Activated T-helper 9 cell treated with anti-CD3 and anti-CD28 coated beads, Interleukin-2, amount 50 U/mL, for 16 hours (primary cell): ENCODE measurements around the gene APBA2.
A peak's percentile ranks its signal among the peaks of the same experiment; 100 is the strongest.
"Not testable (repeated sequence)": the region's sequence is repeated elsewhere in the genome, so short reads cannot be mapped to it uniquely, and the experiment has no call there.

Experiments used
- DNase-seq: peaks from one replicate; pipeline ENCODE4 v3.0.0-alpha.2; 2020; ENCODE audit warnings: low read depth

APBA2 gene

GRCh38 chr15:28885630-28886430 is at the start of gene APBA2:
APBA2 (plus strand) TSS chr15:28885974; CDS start chr15:29053885, 167,911 bp downstream.
- peak; percentile 25 for DNase-seq

DNA sequence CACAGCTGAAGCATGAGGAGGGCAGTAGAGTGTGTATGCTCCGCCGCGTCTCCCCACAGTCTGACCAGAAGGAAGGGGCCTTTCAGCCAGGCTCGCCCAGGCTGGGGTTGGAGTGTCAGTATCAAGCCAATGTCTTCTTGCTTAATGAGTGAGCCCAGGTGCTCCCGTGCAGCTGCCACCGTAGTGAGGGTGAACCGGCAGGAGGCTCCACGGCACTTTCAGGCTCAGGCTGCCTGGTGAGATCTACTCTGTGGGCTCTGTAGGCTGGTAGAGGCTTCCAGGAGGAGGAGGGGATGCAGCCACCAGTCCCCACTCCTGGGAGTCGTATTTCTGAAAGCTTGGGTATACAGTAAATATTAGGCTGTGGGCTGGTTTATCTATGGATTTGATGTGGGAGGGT is 45.5 kb upstream of the APBA2 start:
- not testable (repeated sequence) for DNase-seq

GRCh38 chr15:28842210-28842609 is 43.6 kb upstream of the APBA2 start:
- DNase-seq = not testable (repeated sequence)

DNA sequence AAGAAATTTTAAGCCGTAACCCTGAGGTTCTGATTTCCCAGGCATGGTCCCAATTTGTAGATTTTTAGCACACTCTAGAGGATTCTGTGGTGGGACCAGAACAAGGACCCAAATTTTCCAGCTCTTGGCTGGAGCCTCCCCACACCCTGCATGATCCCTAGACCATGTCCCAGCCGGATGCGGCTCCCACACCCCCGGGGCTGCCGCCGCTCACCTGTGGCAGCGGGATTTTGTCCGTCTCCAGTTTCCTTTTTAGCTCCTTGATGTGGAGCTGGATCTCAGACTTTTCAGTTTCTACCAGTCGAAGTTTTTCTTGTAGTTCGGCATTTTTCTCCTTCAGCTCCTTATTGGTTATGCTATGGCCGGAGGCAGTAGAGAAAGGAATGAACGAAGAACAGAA is 42.3 kb upstream of the APBA2 start:
- DNase-seq = not testable (repeated sequence)

DNA sequence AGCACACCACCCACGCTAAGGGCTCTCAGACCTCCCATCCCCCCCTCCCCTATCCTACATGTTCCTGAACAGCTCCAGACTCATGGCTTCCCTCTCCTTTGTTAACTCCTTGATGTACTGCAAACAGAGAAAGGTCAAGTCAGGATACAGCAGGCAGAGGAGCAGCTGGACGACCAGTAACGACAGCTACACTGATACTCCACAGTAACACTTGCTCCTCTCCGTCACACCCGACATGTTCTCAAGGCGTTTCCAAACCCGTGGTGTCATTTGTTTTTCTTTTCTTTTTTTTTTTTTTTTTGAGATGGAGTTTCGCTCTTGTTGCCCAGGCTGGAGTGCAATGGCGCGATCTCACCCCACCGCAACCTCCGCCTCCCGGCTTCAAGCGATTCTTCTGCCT is 41.6 kb upstream of the APBA2 start:
- not testable (repeated sequence) for DNase-seq

DNA sequence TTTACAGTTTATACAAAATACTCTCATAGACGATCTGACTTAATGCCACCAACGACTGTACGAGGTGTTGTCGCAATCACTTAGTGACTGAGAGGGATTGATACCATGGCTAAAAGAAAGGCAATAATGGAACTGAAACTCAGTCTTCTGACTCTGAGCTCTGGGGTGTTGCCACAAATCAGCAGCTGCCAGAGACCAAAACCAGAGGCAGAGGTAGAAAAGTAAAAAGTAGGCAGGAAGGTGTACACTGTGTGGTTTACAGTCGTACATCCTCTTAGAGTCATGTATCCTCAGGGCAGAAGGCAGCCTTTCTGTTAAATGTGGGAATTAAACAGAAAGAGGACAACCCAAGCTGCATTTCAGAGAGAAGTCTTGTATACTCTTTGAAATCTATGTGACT is 38.5 kb upstream of the APBA2 start:
- DNase-seq = not testable (repeated sequence)

DNA sequence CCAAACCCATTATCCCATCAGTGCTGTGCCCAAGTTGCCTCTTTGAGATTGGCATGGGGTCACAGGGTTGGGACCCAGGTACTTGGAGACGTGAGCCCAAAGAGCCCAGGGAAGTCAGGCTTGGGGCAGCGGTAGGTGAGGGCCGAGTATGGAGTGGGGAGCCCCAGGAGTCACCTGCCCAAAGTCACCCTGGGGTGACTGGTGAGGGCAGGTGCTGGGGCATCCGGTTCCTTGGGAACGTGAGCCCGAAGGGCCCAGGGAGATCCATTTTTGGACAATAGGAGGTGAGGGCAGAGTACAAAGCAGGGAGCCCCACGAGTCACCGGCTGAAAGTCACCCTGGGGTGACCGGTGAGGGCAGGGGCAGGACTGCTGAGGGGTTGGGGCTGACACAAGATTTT is 37.8 kb upstream of the APBA2 start:
- DNase-seq = not testable (repeated sequence)

DNA sequence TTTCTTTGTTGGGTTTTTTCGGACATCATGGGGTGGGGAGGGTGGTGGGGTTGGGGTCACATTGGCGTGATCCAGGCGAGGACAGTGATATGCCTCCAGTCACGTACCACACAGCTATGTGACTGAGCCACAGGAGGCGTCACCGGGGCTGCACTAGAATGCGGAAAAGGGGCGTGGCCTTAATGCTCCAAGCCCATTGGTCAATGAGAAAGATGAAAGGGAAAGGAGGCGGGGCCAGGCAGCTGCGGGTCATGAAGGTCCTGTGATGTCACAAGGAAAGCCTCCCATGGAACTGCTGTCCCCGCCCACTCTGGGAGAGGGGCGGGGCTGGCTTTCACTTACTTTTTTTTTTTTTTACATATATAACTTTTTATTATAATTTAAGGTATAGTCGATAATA is 37.3 kb upstream of the APBA2 start, which contains the start of gene GOLGA6L7:
TSS of gene GOLGA6L7 (minus strand) at position 124 of the 400 bp plus-strand sequence. CDS start at position 29, 95 bp downstream.
- DNase-seq = not testable (repeated sequence)

- not testable (repeated sequence) for DNase-seq
These were observed 36.5 kb upstream of the APBA2 start for GRCh38 chr15:28849271-28849670.

GRCh38 chr15:28849766-28850165 is 36.0 kb upstream of the APBA2 start:
- not testable (repeated sequence) for DNase-seq

DNA sequence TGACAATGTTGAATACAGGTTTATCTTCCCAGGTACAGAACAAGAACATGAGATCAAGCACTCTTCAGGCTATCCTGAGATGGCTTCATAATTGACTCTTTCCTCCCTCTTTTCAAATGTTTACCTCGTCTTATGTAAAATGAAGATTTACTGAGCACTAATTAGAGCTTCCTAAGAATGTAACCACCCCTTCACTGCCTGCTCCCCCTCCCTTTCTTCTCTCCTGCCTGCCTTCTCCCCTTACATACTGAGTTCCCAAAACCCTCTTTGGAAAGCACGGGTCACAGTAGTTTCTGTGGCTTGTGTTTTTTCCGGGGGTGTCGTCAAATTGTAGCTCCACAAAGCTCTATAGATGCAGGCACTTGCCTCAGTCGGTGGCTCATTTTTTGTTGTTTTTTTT is 32.1 kb upstream of the APBA2 start:
- not testable (repeated sequence) for DNase-seq

- not testable (repeated sequence) for DNase-seq
These were observed 31.2 kb upstream of the APBA2 start for GRCh38 chr15:28854578-28854977.

DNA sequence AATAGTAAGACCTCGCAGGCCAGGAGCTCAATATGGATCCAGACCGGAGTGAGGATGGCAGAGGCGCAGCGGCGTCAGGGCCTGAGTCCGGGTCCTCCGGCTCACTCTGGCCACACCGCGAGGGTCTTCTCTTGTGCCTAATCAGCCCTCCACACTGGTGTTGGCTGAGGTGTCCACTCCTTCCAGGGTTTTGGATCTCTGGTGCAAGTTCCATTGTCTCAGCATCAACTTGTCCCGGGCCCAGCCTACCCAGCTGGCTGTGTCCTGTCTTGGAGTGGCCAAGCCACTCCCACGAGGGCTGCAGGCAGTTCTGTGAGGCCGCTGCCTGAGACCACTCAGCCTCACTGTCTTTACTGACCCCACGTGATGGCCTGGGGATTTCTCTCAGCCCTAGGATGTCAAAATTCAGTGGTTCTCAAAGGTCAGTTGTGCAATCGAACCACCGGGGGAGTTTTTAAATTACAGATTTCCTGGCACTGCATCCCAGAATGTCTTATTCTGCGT is 24.7 kb upstream of the APBA2 start:
- no peak for DNase-seq

GRCh38 chr15:28861589-28862293 is 24.0 kb upstream of the APBA2 start:
- not testable (repeated sequence) for DNase-seq

DNA sequence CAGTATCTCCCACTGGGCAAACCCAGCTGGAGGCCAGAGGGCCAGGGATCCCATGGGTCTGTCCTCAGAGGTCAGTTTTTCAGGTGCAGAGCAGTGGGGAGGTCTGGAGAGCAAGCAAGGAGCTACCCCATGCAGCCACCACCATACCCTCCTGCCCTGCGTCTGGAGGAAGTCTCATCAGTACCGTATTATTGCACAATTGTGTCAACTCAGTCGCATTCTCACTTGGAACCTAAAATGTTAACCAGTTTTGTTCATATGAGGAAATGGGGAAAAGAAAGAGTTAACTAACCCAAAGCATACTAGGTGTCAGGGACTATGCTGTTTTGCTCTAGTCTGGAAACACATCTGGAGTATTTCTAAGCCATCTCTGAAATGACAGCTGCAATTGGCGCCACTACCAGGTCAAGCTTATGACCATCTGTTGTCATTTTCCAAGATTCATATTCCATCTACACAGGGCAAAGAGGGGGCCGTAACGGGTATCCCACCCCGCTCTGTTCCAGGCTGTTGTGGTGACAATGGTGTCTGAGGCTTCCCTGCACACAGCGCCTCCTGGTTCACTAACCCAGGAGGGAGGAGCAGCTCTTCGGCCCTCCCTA is 16.9 kb upstream of the APBA2 start:
- no peak for DNase-seq

DNA sequence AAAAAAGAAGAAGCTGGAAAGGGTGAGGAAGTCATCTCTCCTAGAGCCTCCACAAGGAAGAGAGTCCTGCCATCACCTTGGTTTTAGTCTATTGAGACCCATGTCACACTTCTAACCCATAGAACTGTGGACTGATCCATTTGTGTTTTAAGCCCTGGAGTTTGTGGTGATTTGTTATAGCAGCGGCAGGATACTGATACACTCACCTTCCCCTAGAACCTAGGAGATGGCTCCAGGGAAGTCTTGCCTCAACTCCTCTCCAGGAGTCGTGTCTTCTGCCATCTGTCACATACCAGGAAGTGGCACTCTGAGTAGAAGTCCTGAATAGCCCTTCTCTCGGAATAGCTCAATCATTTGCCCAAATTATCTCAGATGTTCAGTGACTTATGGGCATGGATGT is 14.6 kb upstream of the APBA2 start:
- DNase-seq = no peak

DNA sequence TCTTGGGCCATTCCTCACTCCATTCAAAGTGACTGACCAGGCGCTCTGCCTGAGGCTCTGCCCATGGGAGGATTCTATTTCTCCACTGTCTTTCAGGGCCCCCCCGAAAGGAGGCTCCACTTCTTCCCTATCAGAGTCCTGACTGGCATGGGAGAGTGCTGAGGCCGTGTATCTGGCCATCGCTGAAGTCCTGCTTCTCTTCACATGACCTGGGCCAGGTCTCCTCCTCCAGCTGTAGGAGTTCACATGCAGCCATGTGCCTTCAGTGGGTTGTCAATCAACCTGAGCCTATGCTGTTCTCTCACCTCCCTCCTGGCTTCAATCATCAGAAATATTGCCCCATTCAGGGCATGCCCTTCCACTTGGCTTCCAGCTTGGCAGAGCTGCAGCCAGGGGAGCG is 12.8 kb upstream of the APBA2 start:
- no peak for DNase-seq

DNA sequence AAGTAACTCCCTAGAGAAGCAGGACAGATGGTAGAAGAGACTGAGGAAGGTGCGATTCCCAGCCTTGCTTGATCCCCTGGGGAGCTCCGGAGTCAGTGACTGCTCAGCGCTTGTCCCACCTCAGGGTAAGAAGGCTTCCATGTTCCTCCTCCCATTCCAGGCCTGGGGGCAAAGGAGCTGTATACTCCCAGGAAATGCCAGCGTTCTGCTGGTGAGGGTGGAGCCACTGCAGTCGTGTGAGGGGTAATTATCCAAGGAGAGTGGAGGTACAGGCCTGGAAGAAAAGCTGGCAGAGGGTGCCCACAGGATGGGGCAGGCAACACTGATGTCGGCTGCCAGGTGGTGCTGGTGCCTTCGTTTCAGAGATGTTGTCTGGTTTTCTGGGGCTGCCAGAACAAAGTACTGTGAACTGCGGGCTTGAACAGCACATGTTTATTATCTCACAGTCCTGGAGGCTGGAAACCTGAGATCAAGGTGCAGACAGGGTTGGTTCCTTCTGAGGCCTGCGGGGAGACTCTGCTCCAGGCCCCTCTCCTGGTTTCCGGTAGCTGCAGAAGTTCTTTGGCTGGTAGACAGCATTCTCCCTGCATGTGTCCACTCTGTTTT is 12.1 kb upstream of the APBA2 start:
- DNase-seq = no peak

DNA sequence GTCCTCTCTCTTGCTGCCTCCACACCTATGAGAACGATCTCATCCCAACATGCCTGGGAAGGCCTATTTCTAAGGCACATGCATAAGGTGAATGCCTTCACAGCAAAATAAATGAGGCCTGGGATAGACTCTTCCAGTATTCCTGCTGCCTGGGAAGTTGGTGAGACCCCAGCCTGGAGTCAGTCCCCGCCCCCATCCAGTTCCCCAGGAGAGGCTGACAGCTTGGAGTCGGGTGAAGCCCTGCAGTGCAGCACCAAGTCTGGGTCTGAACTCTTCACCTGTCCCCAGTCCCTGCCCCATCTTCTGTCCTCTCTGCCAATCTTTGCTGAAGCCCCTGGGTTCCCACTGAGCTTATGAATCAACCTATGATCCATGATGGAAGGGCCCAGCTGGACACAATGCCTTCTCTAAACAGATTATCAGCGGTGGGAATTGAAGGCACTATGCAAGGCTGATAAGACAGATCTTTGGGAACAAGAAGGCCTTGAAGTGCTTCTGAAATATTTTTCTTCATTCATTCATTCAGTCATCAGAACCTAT is 10.2 kb upstream of the APBA2 start:
- DNase-seq = no peak

- no peak for DNase-seq
These were observed 9.5 kb upstream of the APBA2 start for GRCh38 chr15:28876131-28876844.

DNA sequence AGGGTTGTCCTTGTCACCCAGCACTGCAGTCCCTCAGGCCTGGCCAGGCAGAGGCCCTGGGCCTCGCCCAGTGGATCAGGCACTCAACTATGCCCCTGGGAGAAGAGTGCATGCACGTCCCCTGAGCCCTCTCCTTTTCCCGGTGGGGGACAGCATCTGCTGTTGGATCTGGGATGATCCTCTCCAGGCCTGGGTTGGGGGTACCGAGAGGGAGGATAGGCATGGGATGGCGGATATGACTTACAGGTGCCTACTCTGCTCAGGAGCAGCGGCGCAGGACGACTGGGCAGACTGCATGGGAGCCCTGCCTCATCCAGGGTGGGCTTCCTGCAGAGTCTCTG is 9.0 kb upstream of the APBA2 start:
- no peak for DNase-seq
